ENCODE data around the gene RAP1GAP2.

The RAP1GAP2 gene

GRCh38 chr17:2949469-2950044 lies 153.3 kb downstream of the RAP1GAP2 start:
- no peak for DNase-seq

- DNase-seq, result no peak
Measured at GRCh38 chr17:2950846-2951245, 154.6 kb downstream of the RAP1GAP2 start.

GRCh38 chr17:2952174-2952845 lies 156.1 kb downstream of the RAP1GAP2 start:
- no peak for DNase-seq

- DNase-seq, result no peak
Measured at GRCh38 chr17:2954898-2955445, 158.7 kb downstream of the RAP1GAP2 start.

DNA sequence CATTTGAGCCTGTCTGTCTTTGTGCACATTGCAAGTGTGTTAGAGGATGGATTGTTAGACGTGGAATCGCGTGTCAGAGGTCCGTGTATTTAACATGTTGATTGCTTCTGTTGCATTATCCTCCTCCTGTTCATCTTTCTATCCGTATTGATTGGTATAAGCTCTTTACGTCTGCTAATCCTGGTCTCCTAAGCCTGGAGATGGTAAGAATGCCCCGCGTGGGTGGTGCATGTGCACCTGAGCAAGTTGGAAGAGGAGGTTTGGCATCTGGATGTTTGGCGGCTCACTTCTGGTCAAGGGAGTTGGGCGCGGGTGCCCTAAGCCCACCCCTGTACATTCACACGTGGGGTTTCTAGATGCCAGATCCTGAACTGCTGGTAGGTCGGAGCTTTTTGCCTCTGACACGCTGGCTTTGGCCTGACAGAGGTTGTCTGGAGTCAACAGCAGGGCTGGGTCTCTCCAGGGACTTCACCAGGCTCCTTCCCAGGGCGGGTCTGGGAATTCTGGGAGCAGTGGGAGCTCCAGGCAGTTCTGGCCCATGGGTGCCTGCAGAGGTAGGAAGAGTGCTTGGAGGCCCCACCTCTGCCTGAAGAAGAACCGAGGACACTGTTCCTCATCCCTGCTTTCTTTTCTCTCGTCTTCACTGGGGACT lies 159.8 kb downstream of the RAP1GAP2 start:
- no peak for DNase-seq

DNA sequence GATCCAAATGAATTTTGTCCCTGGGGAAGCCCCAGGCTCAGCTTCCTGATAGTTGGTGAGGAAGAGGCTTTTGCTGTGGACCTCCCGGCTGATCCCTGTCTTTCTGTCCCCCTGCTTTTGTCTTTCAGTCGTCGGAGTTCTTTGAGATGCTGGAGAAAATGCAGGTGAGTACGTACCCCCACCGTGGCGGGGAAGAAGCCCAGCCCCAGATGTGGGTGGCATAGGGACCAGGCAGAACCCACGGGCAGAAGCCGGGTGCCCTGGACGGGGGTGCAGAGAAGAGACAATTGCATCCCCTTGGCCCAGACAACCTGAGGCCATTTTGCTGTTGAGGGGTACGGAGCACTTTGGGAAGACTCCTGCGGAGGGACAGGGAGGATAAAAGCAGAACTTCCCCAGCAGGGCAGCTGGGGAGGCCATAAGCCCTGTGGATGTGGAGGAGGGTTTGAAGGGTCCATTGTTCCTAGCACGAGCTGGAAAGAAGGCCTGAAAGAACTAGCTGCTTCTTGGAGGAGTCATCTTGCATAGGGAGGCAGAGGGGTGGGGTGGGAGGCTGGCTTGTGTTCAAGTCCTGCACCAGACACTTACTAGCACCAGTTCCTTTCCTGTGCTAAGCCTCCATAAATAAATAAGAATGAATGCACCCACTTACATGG lies 161.5 kb downstream of the RAP1GAP2 start:
- DNase-seq, result no peak

- DNase-seq, result no peak
Measured at GRCh38 chr17:2958706-2959222, 162.5 kb downstream of the RAP1GAP2 start.

DNA sequence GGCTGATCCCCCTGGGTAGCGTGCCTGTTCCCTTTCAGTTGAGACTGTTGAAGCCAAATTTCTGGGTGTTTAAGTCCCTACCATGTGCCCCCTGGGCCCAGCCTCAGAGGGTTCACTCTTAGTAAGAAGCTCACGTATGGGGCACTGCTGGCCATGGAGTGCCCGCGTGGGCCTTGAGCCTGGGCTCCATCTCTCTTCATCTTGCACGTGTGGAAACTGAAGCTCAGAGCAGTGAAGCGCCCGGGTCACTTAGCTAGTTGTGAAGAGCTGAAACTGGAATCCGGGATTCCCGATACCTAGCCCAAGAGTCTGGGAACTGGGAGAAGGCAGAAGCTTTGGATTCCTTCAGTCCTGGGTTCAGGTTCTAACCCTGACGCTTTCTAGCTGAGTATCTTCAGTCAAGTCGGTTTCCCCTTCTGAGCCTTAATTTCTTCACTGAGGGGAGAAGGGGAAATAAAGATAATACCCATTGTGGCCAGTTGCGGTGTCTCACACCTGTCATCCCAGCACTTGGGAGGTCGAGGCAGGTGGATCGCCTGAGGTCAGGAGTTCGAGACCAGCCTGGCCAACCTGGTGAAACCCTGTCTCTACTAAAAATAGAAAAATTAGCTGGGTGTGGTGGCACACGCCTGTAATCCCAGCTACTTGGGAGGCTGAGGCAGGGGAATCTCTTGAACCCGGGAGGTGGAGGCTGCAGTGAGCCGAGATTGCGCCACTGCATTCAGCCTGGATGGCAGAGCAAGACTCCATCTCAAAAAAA lies 163.3 kb downstream of the RAP1GAP2 start:
- no peak for DNase-seq

DNA sequence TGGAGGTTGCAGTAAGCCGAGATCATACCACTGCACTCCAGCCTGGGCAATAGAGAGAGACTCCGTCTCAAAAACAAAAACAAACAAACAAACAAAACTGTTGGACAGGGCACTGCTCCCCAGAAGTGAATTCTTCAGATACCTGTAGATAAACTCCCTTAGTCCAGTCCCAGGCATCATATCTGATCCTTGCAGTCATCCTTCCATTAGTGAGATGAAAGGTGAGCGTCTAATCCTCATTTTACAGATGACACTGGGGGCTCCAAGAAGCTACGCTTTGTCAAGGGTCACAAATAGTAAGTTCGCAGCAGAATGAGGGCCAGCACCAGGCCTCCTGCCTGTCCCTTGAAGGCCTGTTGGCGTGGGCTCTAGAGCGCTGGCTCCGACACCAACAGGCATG lies 165.2 kb downstream of the RAP1GAP2 start:
- no peak for DNase-seq

DNA sequence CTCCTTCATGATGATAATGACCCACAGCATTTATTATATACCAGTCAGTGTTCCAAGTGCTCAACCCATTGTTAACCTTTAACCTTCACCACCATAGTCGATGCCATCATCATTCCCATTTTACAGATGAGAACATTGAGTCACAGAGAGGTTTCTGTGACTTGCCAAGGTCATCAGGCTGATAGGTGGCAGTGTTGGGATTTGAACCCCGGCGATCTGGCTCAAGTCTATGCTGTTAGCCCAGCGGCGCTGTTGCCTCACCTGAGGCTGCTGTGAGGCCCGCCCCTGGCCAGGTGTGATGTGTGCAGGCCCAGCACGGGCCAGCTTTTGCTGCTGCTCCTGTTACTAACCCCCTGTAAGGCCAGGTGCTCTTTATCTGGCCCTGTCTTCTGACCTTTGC lies 166.0 kb downstream of the RAP1GAP2 start:
- no peak for DNase-seq

DNA sequence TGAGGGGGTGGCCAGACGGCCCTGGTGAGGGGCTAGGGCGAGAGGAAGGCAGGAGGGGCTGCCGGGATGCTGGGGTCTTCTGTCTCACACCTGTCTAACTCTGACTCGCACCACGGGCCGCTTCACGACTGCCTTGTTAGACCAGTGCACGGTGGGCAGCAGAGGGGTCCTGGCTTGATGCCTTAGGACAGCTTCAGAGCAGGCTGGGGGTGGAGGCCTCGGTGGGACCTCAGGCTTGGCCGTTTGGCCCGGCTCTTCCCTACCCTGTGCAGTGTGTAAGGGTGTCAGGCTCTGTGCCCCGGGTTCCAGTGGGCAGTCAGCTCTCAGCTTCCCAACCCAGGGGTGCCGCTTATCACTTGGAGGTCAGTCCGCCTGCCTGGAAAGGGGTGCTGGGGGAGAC lies 166.5 kb downstream of the RAP1GAP2 start:
- no peak for DNase-seq

DNA sequence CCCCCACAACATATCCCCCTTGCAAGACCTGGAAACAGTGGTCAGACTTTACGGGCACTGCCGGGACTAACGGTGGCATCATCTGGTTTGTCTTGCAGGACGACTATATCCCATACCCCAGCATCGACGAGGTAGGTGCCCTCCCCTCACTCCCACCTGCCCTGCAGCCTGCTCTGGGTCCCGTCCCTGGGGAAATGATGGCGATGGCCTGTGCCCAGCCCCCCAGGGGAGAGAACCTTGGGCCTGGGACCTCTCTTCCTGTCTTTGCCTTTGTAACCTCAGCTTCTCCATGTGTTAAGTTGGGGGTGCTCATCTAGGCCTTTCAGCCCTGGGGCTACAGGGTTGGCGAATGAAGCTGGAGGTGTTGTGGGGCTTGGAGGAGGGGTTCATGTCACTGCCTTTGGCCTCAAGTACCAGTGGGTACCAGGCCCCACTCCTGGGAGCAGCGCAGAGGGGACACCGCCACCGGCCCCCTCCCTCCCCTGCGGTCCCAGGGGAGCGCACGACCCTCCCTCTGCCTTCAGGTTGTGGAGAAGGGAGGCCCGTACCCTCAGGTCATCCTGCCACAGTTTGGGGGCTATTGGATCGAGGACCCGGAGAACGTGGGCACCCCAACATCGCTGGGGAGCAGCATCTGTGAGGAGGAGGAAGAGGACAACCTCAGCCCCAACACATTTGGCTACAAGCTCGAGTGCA lies 167.2 kb downstream of the RAP1GAP2 start:
- DNase-seq, result no peak

GRCh38 chr17:2964028-2964356 lies 167.8 kb downstream of the RAP1GAP2 start:
- DNase-seq, result no peak

GRCh38 chr17:2964370-2964769 lies 168.1 kb downstream of the RAP1GAP2 start:
- no peak for DNase-seq

- DNase-seq, result no peak
Measured at GRCh38 chr17:2964831-2965230, 168.6 kb downstream of the RAP1GAP2 start.

GRCh38 chr17:2965621-2966595 lies 169.7 kb downstream of the RAP1GAP2 start:
- DNase-seq, result no peak

GRCh38 chr17:2967515-2967914 lies 171.3 kb downstream of the RAP1GAP2 start:
- no peak for DNase-seq

GRCh38 chr17:2971851-2972250 lies 175.6 kb downstream of the RAP1GAP2 start:
- DNase-seq, result no peak

GRCh38 chr17:2972749-2973148 lies 176.5 kb downstream of the RAP1GAP2 start:
- DNase-seq, result no peak

DNA sequence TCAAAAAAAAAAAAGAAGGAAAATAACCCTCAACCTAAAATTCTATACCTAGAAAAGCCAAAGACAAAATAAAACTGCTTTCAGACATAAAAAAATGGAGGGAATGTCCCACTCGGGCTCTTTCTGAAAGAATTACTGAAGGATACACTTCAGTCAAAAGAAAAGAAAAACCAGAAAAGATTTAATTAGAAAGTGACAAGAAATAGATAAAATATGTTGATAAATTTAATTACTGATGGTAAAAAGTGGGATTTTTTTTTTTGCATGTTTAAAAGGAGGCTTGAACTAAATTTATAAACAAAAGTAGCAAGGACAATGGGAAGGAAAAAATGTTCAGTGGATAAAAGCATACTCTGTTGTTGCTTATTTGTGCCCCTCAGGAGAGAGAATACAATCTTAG lies 178.1 kb downstream of the RAP1GAP2 start:
- DNase-seq, result no peak

GRCh38 chr17:2975469-2975958 lies 179.3 kb downstream of the RAP1GAP2 start:
- DNase-seq, result no peak
